DND-41 (cell line): ENCODE measurements around the gene PSMB1.

Source experiments
- CTCF ChIP-seq: IDR thresholded peaks from 2 replicates; pipeline ENCODE4 v1.5.1; 2012; ENCODE audit warnings: borderline replicate concordance, low read length, moderate library complexity, mild to moderate bottlenecking; ENCODE audit not compliant: poor library complexity, severe bottlenecking; ENCODE audit errors: extremely low read depth
- EZH2 ChIP-seq: IDR thresholded peaks from 3 replicates; pipeline ENCODE4 v1.6.1; 2012; ENCODE audit warnings: borderline replicate concordance, low read depth, mild to moderate bottlenecking, moderate library complexity, low read length, inconsistent platforms; ENCODE audit not compliant: severe bottlenecking

GRCh38 chr6:170584181-170584953 is 31.3 kb upstream of the PSMB1 start, which contains the start of gene PDCD2:
- TF ChIP-seq CTCF (no peak), EZH2 (no peak)
